ENCODE measurements around the gene TMEM237.
A peak's percentile ranks its signal among the peaks of the same experiment; 100 is the strongest.

Gene TMEM237

DNA sequence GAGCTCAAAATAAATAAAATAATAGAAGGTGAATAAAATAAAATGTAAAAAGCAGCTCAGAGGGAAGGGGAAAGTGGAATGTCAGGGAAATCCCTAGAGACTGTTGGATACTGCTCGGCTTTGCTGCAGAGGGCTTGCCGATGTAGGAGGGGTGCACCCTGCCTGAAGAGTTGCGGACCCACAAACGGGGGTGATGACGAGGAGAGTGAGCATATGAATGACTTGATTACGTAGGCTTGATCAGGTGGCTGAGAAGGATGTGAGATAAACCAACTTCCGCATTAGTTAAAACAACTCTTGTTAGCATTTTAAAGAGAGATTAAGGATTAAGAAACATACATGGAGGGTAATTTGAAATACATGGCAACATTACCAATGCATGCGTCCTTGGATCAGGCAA is 21.0 kb upstream of the TMEM237 start:
- Histone ChIP-seq H3K9ac (ENCODE audit: low read depth, low read length) (no peak overlapping the region), H3K4me2 (ENCODE audit: low read length) (no peak overlapping the region), H3K36me3 (ENCODE audit: insufficient read depth, low read length) (no peaks in the 10 kb centered on the region), H3K9me3 (replicated peaks; ENCODE audit: low read length) (no peaks in the 10 kb centered on the region), H3K4me3 (ENCODE audit: low read length) (no peak overlapping the region), H3K4me1 (ENCODE audit: control insufficient read depth, insufficient read depth, low read length) (peaks cover 7% of the 10 kb centered on the region), H3K27me3 (ENCODE audit: control insufficient read depth, insufficient read depth, low read length) (no peaks in the 10 kb centered on the region)

DNA sequence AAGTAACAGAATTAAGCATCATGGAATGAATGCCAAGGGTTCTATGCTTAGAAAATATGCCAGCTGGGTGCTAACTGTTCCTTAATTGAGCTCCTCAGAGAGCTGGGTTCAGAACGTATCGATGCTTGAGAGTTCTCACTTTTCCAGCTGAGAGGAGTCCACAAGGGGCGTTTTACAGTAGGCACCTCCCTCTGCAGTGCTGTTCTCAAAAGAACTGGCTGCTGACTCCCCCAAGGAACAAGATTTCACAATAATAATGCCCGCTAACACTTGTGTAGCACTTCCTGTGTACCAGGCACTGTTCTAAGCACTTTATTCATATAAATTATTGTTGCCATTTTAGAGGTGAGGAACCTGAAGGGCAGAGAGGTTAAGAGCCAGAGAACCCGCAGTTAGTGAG is 18.1 kb upstream of the TMEM237 start:
- H3K4me2 ChIP-seq (ENCODE audit: low read length) = no peak overlapping the region
- H3K9ac ChIP-seq (ENCODE audit: low read depth, low read length) = peak overlapping the region; percentile 2
- no peaks in the 10 kb centered on the region for H3K36me3 ChIP-seq (ENCODE audit: insufficient read depth, low read length)
- peaks cover 7% of the 10 kb centered on the region for H3K4me1 ChIP-seq (ENCODE audit: control insufficient read depth, insufficient read depth, low read length)
- H3K4me3 ChIP-seq (ENCODE audit: low read length) = no peak overlapping the region
- H3K27me3 ChIP-seq (ENCODE audit: control insufficient read depth, insufficient read depth, low read length) = no peaks in the 10 kb centered on the region
- H3K9me3 ChIP-seq (replicated peaks; ENCODE audit: low read length) = no peaks in the 10 kb centered on the region

DNA sequence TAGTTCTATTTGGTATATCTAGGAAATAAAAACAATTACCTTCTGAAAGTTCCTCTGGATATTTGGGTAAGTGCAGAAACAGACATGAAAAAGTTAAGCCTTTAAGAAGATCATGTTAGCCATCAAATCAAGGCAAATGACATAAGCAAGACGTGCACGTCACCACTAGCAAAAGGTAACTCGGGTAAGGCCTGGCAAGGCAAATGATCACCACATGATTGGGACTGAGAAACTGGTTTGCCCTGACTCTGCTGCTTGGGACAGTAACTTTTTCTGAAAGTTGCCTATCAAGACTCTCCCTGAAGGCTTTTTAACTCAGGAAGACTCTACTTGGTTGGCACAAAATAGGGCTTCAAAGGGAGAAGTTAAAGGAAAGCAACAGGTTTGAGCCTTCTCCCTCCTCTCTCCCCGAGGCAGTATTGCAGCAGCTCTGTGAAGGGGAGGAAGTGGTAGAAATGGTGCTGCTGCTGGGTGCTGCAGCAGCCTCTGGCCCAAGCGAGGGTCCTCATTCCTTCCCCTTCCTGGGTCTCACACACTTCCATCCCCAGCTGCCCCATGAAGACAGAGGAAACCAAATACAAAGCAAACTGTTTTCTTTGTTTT is 17.1 kb upstream of the TMEM237 start:
- Histone ChIP-seq H3K9ac (ENCODE audit: low read depth, low read length) (no peak overlapping the region), H3K9me3 (replicated peaks; ENCODE audit: low read length) (no peaks in the 10 kb centered on the region), H3K4me2 (ENCODE audit: low read length) (no peak overlapping the region), H3K27me3 (ENCODE audit: control insufficient read depth, insufficient read depth, low read length) (no peaks in the 10 kb centered on the region), H3K36me3 (ENCODE audit: insufficient read depth, low read length) (no peaks in the 10 kb centered on the region), H3K4me1 (ENCODE audit: control insufficient read depth, insufficient read depth, low read length) (peaks cover 12% of the 10 kb centered on the region), H3K4me3 (ENCODE audit: low read length) (no peak overlapping the region)

DNA sequence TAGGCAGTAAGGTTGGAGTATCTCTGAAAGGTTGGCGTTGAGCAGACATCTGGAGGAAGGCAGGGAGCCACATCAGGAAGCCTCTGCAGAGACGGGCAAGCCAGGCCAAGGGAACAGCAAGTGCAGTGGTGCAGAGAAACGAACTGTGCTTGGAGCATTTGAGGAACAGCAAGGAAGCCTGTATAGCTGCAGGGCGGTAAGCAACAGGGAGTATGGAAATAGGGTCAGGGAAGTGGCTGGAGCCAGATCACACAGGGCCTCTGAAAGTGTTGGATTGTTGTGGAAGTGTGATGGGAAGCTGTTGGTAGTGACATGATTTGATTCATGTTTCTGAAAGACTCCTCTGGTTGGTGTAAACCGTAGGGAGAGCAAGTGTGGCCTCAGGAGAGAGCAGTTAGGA is 13.4 kb upstream of the TMEM237 start:
- H3K4me1 ChIP-seq (ENCODE audit: control insufficient read depth, insufficient read depth, low read length) = peaks cover 35% of the 10 kb centered on the region
- H3K9me3 ChIP-seq (replicated peaks; ENCODE audit: low read length) = no peaks in the 10 kb centered on the region

DNA sequence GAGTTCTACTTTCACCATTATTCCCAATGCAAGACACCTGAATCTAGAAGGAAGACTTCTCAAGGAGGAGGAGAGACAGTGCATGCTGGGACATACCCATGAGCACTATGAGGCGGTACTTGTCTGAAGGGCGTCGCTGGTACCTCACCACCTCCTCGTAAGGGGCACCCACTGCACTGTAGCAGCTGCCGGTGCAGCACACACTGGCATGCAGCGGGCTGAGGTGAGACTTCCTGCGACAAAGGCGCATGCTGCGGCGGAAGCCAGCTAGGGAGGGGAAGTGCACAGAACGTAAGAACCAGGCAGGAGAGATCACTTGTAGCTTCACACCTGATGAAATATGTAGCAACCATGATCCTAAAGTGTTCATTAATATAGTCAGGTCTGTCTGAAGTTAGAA is 12.8 kb upstream of the TMEM237 start:
- Histone ChIP-seq H3K4me2 (ENCODE audit: low read length) (no peak overlapping the region), H3K9me3 (replicated peaks; ENCODE audit: low read length) (no peaks in the 10 kb centered on the region), H3K27me3 (ENCODE audit: control insufficient read depth, insufficient read depth, low read length) (no peaks in the 10 kb centered on the region), H3K4me1 (ENCODE audit: control insufficient read depth, insufficient read depth, low read length) (peaks cover 32% of the 10 kb centered on the region), H3K9ac (ENCODE audit: low read depth, low read length) (no peak overlapping the region), H3K4me3 (ENCODE audit: low read length) (no peak overlapping the region), H3K36me3 (ENCODE audit: insufficient read depth, low read length) (no peaks in the 10 kb centered on the region)

More for the DNA sequence above, 13.4 kb upstream of the TMEM237 start:
- Histone ChIP-seq H3K27me3 (ENCODE audit: control insufficient read depth, insufficient read depth, low read length) (no peaks in the 10 kb centered on the region), H3K4me2 (ENCODE audit: low read length) (no peak overlapping the region), H3K4me3 (ENCODE audit: low read length) (no peak overlapping the region), H3K9ac (ENCODE audit: low read depth, low read length) (no peak overlapping the region), H3K36me3 (ENCODE audit: insufficient read depth, low read length) (no peaks in the 10 kb centered on the region)

DNA sequence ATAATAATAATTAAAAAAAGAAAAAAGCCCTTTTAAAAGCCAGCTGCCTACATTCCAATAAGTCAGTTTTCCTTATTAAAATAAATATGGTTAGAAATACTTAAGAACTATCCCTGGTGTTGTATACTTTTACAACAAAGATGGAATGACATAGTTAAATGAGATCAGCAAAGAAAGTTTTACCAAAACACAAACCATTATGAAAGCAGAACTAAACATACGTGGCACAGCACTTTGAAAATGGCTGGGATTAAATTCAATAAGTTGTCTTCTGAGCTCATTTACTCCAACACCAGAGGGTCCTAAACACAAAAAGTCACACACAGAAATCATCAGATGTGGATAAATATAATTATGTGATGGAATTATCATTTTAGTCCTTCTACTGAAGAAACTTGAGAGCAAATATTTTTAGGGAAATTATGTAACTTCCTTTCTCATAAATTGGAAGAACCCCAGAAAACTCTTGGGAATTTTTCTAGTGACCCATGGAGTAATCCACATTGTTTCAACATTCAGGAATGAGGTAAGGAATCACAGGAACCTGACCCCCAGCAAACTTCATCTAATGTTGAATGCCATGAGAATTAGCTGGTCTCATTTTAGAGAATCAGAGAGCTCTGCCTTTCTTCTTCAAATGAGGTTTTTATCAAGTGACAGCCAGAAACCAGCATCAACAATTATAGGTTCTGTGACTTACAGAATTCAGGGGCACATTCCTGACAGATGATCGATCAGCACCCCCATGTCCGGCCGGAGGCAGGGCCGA is 11.5 kb upstream of the TMEM237 start:
- H3K4me3 ChIP-seq (ENCODE audit: low read length) = peak overlapping the region; percentile 20
- H3K36me3 ChIP-seq (ENCODE audit: insufficient read depth, low read length) = no peaks in the 10 kb centered on the region
- H3K9ac ChIP-seq (ENCODE audit: low read depth, low read length) = peak overlapping the region; percentile 66

DNA sequence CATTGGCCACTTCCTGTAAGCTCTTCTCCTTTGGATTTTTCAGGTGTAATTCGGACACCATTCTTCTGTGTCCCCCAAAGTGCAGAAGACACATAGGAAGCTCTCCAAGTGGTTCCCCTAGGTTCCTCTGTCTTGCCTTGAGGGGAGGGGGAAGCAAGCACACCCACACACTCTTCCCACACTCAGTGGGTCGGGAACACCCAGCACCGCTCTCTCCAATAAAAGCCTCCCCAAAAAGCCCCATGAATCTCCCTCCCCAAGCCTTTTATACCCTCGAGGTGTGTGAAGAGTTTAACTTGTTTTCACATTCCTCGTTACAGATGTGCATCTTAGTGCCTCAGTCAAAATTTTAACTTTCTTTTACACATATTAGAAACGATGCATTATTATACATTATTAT is 9.9 kb upstream of the TMEM237 start:
- Histone ChIP-seq H3K4me3 (ENCODE audit: low read length) (peak overlapping the region; percentile 40), H3K36me3 (ENCODE audit: insufficient read depth, low read length) (no peaks in the 10 kb centered on the region), H3K4me1 (ENCODE audit: control insufficient read depth, insufficient read depth, low read length) (peaks cover 32% of the 10 kb centered on the region), H3K9ac (ENCODE audit: low read depth, low read length) (peak overlapping the region; percentile 15), H3K27me3 (ENCODE audit: control insufficient read depth, insufficient read depth, low read length) (no peaks in the 10 kb centered on the region), H3K9me3 (replicated peaks; ENCODE audit: low read length) (no peaks in the 10 kb centered on the region), H3K4me2 (ENCODE audit: low read length) (peak overlapping the region; percentile 66)

More for the DNA sequence above, 11.5 kb upstream of the TMEM237 start:
- Histone ChIP-seq H3K9me3 (replicated peaks; ENCODE audit: low read length) (no peaks in the 10 kb centered on the region), H3K27me3 (ENCODE audit: control insufficient read depth, insufficient read depth, low read length) (no peaks in the 10 kb centered on the region), H3K4me2 (ENCODE audit: low read length) (peak overlapping the region; percentile 39), H3K4me1 (ENCODE audit: control insufficient read depth, insufficient read depth, low read length) (peaks cover 32% of the 10 kb centered on the region)

DNA sequence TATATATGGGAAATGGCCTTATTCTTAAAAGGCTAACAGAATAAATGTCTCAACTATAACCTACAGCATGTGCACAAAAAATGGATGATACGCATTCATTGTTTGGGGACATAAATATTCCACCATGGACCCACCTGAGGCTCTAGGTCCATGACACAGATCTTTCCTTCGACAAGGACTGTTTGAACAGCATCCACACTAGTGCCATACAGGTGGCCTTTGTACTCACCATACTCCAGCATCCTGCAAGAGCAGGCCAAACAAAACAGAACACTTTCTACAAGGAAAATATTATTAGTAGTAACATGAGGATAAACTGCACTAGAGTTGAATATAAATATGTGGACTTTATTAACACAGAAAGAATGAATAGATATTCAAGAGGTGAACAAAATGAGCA is 6.1 kb upstream of the TMEM237 start:
- Histone ChIP-seq H3K4me1 (ENCODE audit: control insufficient read depth, insufficient read depth, low read length) (peaks cover 16% of the 10 kb centered on the region), H3K36me3 (ENCODE audit: insufficient read depth, low read length) (no peaks in the 10 kb centered on the region), H3K27me3 (ENCODE audit: control insufficient read depth, insufficient read depth, low read length) (no peaks in the 10 kb centered on the region), H3K9ac (ENCODE audit: low read depth, low read length) (no peak overlapping the region), H3K4me3 (ENCODE audit: low read length) (no peak overlapping the region), H3K9me3 (replicated peaks; ENCODE audit: low read length) (no peaks in the 10 kb centered on the region), H3K4me2 (ENCODE audit: low read length) (no peak overlapping the region)

DNA sequence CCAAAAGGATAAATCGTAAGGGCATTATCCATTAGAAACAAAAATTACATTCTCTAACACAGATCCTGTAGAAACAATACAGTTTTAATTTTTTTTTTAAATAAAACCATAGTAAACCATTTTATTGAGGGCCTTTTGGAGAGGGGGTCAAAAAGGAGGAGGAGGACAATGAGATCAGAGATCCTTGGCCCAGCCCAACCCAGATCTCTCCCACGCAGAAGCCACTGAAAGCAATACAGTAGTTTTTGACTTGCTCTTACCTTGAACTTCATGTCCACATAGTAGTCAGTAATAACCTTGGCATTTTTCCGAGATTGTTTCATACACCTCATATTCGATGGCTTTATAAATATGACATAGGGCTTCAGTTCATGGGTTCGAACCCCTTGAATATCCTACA is 4.1 kb upstream of the TMEM237 start:
- peaks cover 19% of the 10 kb centered on the region for H3K4me1 ChIP-seq (ENCODE audit: control insufficient read depth, insufficient read depth, low read length)
- H3K36me3 ChIP-seq (ENCODE audit: insufficient read depth, low read length) = no peaks in the 10 kb centered on the region

DNA sequence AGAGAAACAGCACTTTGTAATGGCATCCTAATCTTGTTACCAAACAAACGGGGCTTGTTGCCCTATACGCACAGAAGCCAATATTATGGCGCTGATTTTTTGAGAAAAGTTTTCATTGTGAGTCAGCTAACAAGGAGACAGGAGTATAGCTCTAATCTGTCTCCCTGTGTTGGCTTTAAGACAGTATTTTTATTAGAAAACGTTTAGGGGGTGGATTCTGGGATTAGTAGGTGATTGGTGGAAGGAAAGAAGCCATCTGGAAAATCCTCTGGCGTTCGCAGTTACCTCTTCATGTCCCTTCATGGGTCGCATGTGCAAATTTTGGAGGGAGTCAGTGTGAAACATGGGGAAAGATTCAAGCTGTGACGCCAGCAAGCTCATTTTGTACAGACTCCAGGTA is 698 bp upstream of the TMEM237 start:
- H3K9me3 ChIP-seq (replicated peaks; ENCODE audit: low read length) = no peaks in the 10 kb centered on the region
- H3K4me1 ChIP-seq (ENCODE audit: control insufficient read depth, insufficient read depth, low read length) = peaks cover 14% of the 10 kb centered on the region
- peak overlapping the region; percentile 89 for H3K4me3 ChIP-seq (ENCODE audit: low read length)
- H3K4me2 ChIP-seq (ENCODE audit: low read length) = peak overlapping the region; percentile 96
- no peaks in the 10 kb centered on the region for H3K27me3 ChIP-seq (ENCODE audit: control insufficient read depth, insufficient read depth, low read length)
- H3K36me3 ChIP-seq (ENCODE audit: insufficient read depth, low read length) = peaks cover 3% of the 10 kb centered on the region
- H3K9ac ChIP-seq (ENCODE audit: low read depth, low read length) = peak overlapping the region; percentile 96

More for the DNA sequence above, 4.1 kb upstream of the TMEM237 start:
- H3K27me3 ChIP-seq (ENCODE audit: control insufficient read depth, insufficient read depth, low read length) = no peaks in the 10 kb centered on the region
- no peak overlapping the region for H3K4me3 ChIP-seq (ENCODE audit: low read length)
- H3K4me2 ChIP-seq (ENCODE audit: low read length) = no peak overlapping the region
- no peak overlapping the region for H3K9ac ChIP-seq (ENCODE audit: low read depth, low read length)
- H3K9me3 ChIP-seq (replicated peaks; ENCODE audit: low read length) = no peaks in the 10 kb centered on the region

DNA sequence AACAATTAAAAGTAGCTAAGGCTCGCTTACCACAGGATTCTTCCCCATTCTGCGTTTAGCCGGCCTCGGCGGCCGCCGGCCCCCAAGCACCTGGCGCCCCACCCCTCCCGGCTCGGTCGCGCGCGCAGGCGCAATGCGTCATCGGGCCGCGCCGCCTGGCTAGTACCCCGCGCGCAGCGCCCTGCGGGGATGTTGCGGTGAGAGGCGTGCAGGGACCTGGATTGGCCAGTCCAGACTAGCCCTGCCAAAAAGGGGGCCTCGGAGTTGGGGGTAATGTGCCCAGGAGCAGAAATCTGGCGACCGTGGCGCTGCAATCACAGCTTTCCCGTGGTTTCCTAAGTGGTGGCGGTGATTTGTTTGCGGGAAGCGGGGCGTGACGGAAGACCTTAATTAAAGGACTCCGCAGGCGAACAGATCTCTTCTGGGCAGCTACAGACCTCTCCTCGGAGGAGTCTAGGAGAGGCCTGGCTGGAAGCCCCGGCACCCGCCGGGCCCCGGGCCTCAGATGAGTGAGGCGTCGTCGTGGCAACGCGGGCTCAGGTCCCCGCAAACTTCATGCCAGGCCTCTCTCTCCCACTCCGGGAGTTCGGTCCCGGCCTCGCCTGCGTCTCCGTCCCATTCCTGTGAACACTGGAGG is 606 bp downstream of the TMEM237 start:
- H3K4me1 ChIP-seq (ENCODE audit: control insufficient read depth, insufficient read depth, low read length) = peaks cover 14% of the 10 kb centered on the region
- H3K4me2 ChIP-seq (ENCODE audit: low read length) = peak overlapping the region; percentile 96
- peak overlapping the region; percentile 89 for H3K4me3 ChIP-seq (ENCODE audit: low read length)
- H3K9ac ChIP-seq (ENCODE audit: low read depth, low read length) = peak overlapping the region; percentile 96
- H3K27me3 ChIP-seq (ENCODE audit: control insufficient read depth, insufficient read depth, low read length) = no peaks in the 10 kb centered on the region
- H3K9me3 ChIP-seq (replicated peaks; ENCODE audit: low read length) = no peaks in the 10 kb centered on the region
- peaks cover 16% of the 10 kb centered on the region for H3K36me3 ChIP-seq (ENCODE audit: insufficient read depth, low read length)

Measured in skeletal muscle satellite cell (primary cell).